MV-4-11 (cell line): ENCODE measurements around the gene PPM1D.
"Not testable (repeated sequence)": the region's sequence is repeated elsewhere in the genome, so short reads cannot be mapped to it uniquely, and the experiment has no call there.

ENCODE experiments used
- DNase-seq: peaks from one replicate; lab custom pipeline; 2025; lab: John Stamatoyannopoulos, UW

The PPM1D gene

GRCh38 chr17:60622961-60623360, 23.0 kb downstream of the PPM1D start:
- DNase-seq, result no peak

GRCh38 chr17:60623415-60623814, 23.4 kb downstream of the PPM1D start:
- DNase-seq, result no peak

GRCh38 chr17:60627124-60627523, 27.1 kb downstream of the PPM1D start:
- no peak for DNase-seq

GRCh38 chr17:60628252-60628889, 28.4 kb downstream of the PPM1D start:
- no peak for DNase-seq

GRCh38 chr17:60629120-60629519, 29.1 kb downstream of the PPM1D start:
- DNase-seq, result no peak

- DNase-seq, result no peak
Observed at GRCh38 chr17:60630352-60630751, 30.4 kb downstream of the PPM1D start.

- peak; percentile 56 for DNase-seq
Observed at GRCh38 chr17:60631119-60631518, 31.1 kb downstream of the PPM1D start.

GRCh38 chr17:60637683-60638082, 37.7 kb downstream of the PPM1D start:
- no peak for DNase-seq

GRCh38 chr17:60639019-60639330, 39.0 kb downstream of the PPM1D start:
- DNase-seq, result no peak

GRCh38 chr17:60640503-60640902, 40.5 kb downstream of the PPM1D start:
- DNase-seq, result peak; percentile 19

GRCh38 chr17:60641126-60641525, 41.1 kb downstream of the PPM1D start:
- no peak for DNase-seq

- peak; percentile 76 for DNase-seq
Observed at GRCh38 chr17:60641810-60642220, 41.8 kb downstream of the PPM1D start.

GRCh38 chr17:60645918-60646523, 46.0 kb downstream of the PPM1D start:
- no peak for DNase-seq

- no peak for DNase-seq
Observed at GRCh38 chr17:60646701-60647100, 46.7 kb downstream of the PPM1D start.

GRCh38 chr17:60647705-60648104, 47.7 kb downstream of the PPM1D start:
- no peak for DNase-seq

GRCh38 chr17:60652454-60653247, 52.7 kb downstream of the PPM1D start:
- DNase-seq, result peak; percentile 78

- no peak for DNase-seq
Observed at GRCh38 chr17:60653569-60653968, 53.6 kb downstream of the PPM1D start.

GRCh38 chr17:60656499-60656898, 56.5 kb downstream of the PPM1D start:
- no peak for DNase-seq

- DNase-seq, result no peak
Observed at GRCh38 chr17:60659156-60659555, 59.2 kb downstream of the PPM1D start.

GRCh38 chr17:60661489-60661888, 61.5 kb downstream of the PPM1D start:
- DNase-seq, result no peak

GRCh38 chr17:60664022-60664421, 64.0 kb downstream of the PPM1D start:
- DNase-seq, result no peak

GRCh38 chr17:60665602-60666001, 65.6 kb downstream of the PPM1D start:
- DNase-seq, result peak; percentile 43

GRCh38 chr17:60668741-60669140, 68.7 kb downstream of the PPM1D start:
- not testable (repeated sequence) for DNase-seq
